Naive thymus-derived CD4-positive, alpha-beta T cell (primary cell): ENCODE data around the gene RAI1. TPM values are rescaled to one million over a fixed set of nuclear protein-coding genes. Genes with fewer than 3 reads are reported as not detected.
A peak's percentile ranks its signal among the peaks of the same experiment; 100 is the strongest.

Experiments used
- ATAC-seq: fragments of 150-1000 bp; cut with Tn5 transposase; 2 replicates; pipeline ENCODE4 v1.10.0; 2021; ENCODE audit warnings: mild to moderate bottlenecking, moderate library complexity
- CTCF ChIA-PET: fragments of 350-600 bp; sonication (Branson Sonifier 250); formaldehyde crosslinking; loops from one replicate; lab custom pipeline; 2021; ENCODE audit warnings: antibody characterized with exemption; lab: Charles Lee
- POLR2A ChIA-PET: fragments of 350-600 bp; sonication (Branson Sonifier 250); formaldehyde crosslinking; loops from one replicate; lab custom pipeline; 2021; ENCODE audit warnings: antibody characterized with exemption, inconsistent platforms; lab: Charles Lee
- DNase-seq, 9 donors: peaks; one replicate each; pipeline versions ENCODE4 v3.0.0 to v3.0.0-alpha.2; 2020 to 2022; ENCODE audit warnings: mixed read lengths in 1 of 9
- H3K27ac ChIP-seq: one replicate; pipeline ENCODE4 v1.7.0; 2013; ENCODE audit warnings: mild to moderate bottlenecking, low read depth, low read length, moderate library complexity
- H3K27me3 ChIP-seq, 2 donors: one replicate each; pipeline ENCODE4 v1.7.0; 2013; ENCODE audit warnings: low read length in 2 of 2, mild to moderate bottlenecking in 2 of 2, moderate library complexity in 2 of 2; ENCODE audit not compliant: control insufficient read depth in 2 of 2, insufficient read depth in 2 of 2
- H3K36me3 ChIP-seq, 3 experiments: 1 replicate in 2 of 3; 2 replicates in 1 of 3; pipeline ENCODE4 v1.7.0; 2013; ENCODE audit warnings: low read length in 3 of 3, mild to moderate bottlenecking in 3 of 3, moderate library complexity in 1 of 3; ENCODE audit not compliant: insufficient read depth in 3 of 3, control insufficient read depth in 2 of 3
- H3K4me1 ChIP-seq, 2 donors: one replicate each; pipeline ENCODE4 v1.7.0; 2013; ENCODE audit warnings: low read length in 2 of 2, mild to moderate bottlenecking in 2 of 2, moderate library complexity in 1 of 2; ENCODE audit not compliant: control insufficient read depth in 2 of 2, insufficient read depth in 2 of 2
- H3K4me3 ChIP-seq: 2 replicates; pipeline ENCODE4 v1.7.0; 2013; ENCODE audit warnings: mild to moderate bottlenecking, low read length
- H3K9me3 ChIP-seq, 3 experiments: 1 replicate in 2 of 3; 2 replicates in 1 of 3; pipeline ENCODE4 v1.7.0; 2013; ENCODE audit warnings: low read length in 3 of 3; ENCODE audit not compliant: control insufficient read depth in 2 of 3
- H3K27ac Mint-ChIP-seq, 9 donors: one replicate each; pipeline ENCODE4 v1.8.0; 2020 to 2022; ENCODE audit warnings: mixed read lengths in 9 of 9, mild to moderate bottlenecking in 8 of 9, moderate library complexity in 5 of 9, inconsistent platforms in 2 of 9
- H3K27me3 Mint-ChIP-seq, 5 donors: one replicate each; pipeline ENCODE4 v1.8.0; 2021 to 2022; ENCODE audit warnings: mixed read lengths in 5 of 5, mild to moderate bottlenecking in 1 of 5
- H3K36me3 Mint-ChIP-seq, 5 donors: one replicate each; pipeline ENCODE4 v1.8.0; 2020 to 2022; ENCODE audit warnings: mixed read lengths in 5 of 5, mild to moderate bottlenecking in 3 of 5, inconsistent platforms in 1 of 5
- H3K4me1 Mint-ChIP-seq, 7 donors: one replicate each; pipeline ENCODE4 v1.8.0; 2020 to 2022; ENCODE audit warnings: mixed read lengths in 7 of 7, mild to moderate bottlenecking in 3 of 7, inconsistent platforms in 1 of 7
- H3K4me3 Mint-ChIP-seq, 10 donors: one replicate each; pipeline ENCODE4 v1.8.0; 2020 to 2022; ENCODE audit warnings: mild to moderate bottlenecking in 10 of 10, mixed read lengths in 10 of 10, moderate library complexity in 6 of 10, inconsistent platforms in 2 of 10
- H3K9me3 Mint-ChIP-seq, 11 donors: one replicate each; pipeline ENCODE4 v1.8.0; 2020 to 2022; ENCODE audit warnings: mixed read lengths in 11 of 11, mild to moderate bottlenecking in 4 of 11, inconsistent platforms in 1 of 11, moderate library complexity in 1 of 11
- intact Hi-C, 2 donors: fragments of 100-400 bp; cut with micrococcal nuclease; formaldehyde crosslinking; loops; one replicate each; pipeline ENCODE4 v1.15.1; 2023
- polyA plus RNA-seq, 2 donors: library from polyadenylated mRNA; unstranded; fragments of 300-500 nt; fragmentation: Illumina TruSeq; gene quantifications; one replicate each; pipeline ENCODE4 v1.2.3, GENCODE V29; 2021
- total RNA-seq, 6 experiments: library from RNA in 5 of 6; stranded (reverse) in 5 of 6; gene quantifications; 1 replicate in 5 of 6; 2 replicates in 1 of 6; pipeline ENCODE4 v1.2.3 and lab custom pipeline; 2021 to 2026

Gene RAI1
- total and polyA plus RNA-seq, 7 experiments from 2014 or later, result 2.0 to 46.2 (median 21.2) TPM

DNA sequence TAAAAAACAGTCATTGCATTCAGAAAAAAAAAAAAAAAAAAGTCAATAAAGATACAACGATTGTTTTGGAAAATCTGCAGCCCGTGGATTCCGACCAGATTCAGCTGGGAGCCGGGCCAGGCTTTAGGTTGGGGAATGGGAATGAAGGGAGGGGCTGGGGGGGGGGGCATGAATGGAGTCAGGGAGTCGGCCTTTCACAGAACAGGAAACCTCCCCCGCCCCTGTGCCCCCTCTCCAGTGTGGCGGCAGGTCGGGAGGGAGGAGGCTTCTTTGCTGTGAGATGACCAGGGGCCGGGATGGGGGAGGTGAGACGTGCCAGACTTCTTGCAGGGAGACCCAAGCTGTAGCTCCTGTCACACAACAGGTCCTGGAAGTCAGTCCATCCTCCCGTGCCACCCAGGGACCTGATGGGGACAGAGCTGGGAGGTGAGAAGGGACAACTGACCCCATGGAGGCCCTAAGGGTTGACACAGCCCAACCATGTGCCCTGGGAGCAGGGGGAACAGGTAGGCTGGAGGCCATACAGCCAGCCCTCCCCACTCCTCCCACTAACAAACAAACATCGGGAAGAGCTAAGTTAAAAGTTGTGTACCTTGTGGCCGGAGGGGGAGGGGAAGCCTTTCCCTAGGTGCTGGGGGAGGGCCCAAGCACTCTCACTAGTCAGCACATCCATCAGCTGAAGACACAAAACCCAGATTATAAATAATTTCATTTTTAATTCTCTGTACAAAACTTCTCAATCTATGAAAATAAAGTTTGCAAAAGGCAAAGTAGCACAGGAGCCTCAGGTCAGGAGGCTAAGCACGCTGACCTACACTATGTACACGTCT is 130.3 kb downstream of the RAI1 start:
- no peak for ATAC-seq
- H3K36me3 Mint-ChIP-seq, result peaks cover 0 to 10% (median 3%) of the 10 kb centered on the region in 5 donors
- H3K4me3 ChIP-seq, result no peak overlapping the region
- POLR2A ChIA-PET, result interaction anchor here (1.1 to 2.2 kb wide), 4 partner anchors 25 to 46 kb away, joined by 3 to 7 read pairs (median 4); partner anchors contain the start of gene SREBF1
- peaks cover 0 to 2% (median 0%) of the 10 kb centered on the region in 11 donors for H3K9me3 Mint-ChIP-seq
- H3K27me3 ChIP-seq, result no peaks in the 10 kb centered on the region
- no peaks in the 10 kb centered on the region for H3K27me3 Mint-ChIP-seq
- CTCF ChIA-PET, result interaction anchor here (0.6 to 9.9 kb wide), 13 partner anchors 16 to 133 kb away, joined by 3 to 88 read pairs (median 5); partner anchors contain the start of gene SREBF1
- intact Hi-C loops, result loop anchor here (1.0 kb wide), 8 partner anchors 12 to 222 kb away; partner anchors contain the start of genes RAI1 (in 1 of the 2) and SREBF1 (in 1 of the 2)
- no peak for DNase-seq
- peak overlapping the region in 8 of 9 donors; percentile 12 to 65 (median 56) for H3K27ac Mint-ChIP-seq
- H3K4me1 ChIP-seq, result peaks cover 6 to 9% of the 10 kb centered on the region in 2 donors
- no peak overlapping the region for H3K27ac ChIP-seq
- H3K4me3 Mint-ChIP-seq, result no peak overlapping the region
- H3K4me1 Mint-ChIP-seq, result peaks cover 5 to 18% (median 11%) of the 10 kb centered on the region in 7 donors
- peaks cover 0 to 62% (median 9%) of the 10 kb centered on the region in 3 experiments for H3K36me3 ChIP-seq
- H3K9me3 ChIP-seq, result no peaks in the 10 kb centered on the region

DNA sequence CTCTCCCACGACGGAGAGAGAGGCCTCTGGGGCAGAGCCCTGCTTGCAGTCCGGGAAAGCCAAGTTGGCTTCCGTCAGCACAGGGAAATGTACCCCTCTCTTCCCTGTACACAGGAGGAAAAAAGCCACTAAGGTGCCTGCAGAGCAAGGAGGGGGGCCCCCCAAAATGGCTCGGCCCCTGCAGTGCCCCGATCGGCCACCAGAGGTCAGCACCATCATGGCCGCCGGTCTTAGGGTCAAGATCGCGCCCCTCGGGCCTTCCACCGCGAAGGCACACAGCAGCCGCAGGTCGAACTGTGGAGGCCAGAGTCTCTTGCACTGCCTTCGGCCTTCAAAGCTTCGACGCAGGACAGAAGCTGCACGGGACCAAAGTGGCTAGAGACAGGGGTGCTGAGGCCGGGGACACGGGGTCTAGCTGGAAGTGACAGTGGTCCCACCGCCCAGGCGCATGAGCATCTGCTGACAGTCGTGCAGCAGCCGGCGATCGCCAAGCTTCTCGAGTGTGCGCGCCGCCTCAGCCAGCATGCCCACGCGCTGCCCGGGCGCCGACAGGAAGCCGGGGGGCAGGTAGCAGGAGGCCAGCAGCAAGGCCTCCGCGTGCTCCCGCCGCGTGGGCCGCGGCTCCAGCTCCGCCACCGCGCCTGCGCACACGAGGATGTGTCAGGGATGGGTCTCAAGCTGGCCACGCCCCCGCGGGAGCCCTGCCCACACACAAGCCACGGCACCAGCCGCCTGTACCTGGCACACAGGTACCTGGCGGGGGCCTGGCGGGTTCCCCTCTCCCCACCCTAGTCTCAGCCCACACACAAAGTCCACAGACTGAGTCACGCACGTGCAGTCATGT is 131.2 kb downstream of the RAI1 start:
- Mint-ChIP-seq H3K9me3 (peaks cover 0 to 2% (median 0%) of the 10 kb centered on the region in 11 donors), H3K4me1 (peaks cover 5 to 18% (median 9%) of the 10 kb centered on the region in 7 donors), H3K27me3 (no peaks in the 10 kb centered on the region), H3K36me3 (peaks cover 0 to 10% (median 3%) of the 10 kb centered on the region in 5 donors), H3K4me3 (no peak overlapping the region), H3K27ac (peak overlapping the region in 8 of 9 donors; percentile 23 to 66 (median 58))
- Histone ChIP-seq H3K27ac (peak overlapping the region; percentile 39), H3K9me3 (no peaks in the 10 kb centered on the region), H3K27me3 (no peaks in the 10 kb centered on the region), H3K36me3 (peaks cover 0 to 70% (median 13%) of the 10 kb centered on the region in 3 experiments), H3K4me1 (peaks cover 6 to 9% of the 10 kb centered on the region in 2 donors), H3K4me3 (no peak overlapping the region)
- intact Hi-C loops, result loop anchor here (1.0 kb wide), 8 partner anchors 11 to 221 kb away; partner anchors contain the start of genes RAI1 (in 1 of the 2) and SREBF1 (in 1 of the 2)
- ATAC-seq (peak; percentile 73), DNase-seq (peak; percentile 33 to 79 (median 61))
- ChIA-PET CTCF (interaction anchor here (0.8 to 9.9 kb wide), 14 partner anchors 9 to 134 kb away, joined by 3 to 88 read pairs (median 5); partner anchors contain the start of gene SREBF1), POLR2A (interaction anchor here (1.0 to 2.2 kb wide), 5 partner anchors 10 to 45 kb away, joined by 3 to 7 read pairs (median 4); partner anchors contain the start of gene SREBF1)

- peaks cover 0 to 77% (median 13%) of the 10 kb centered on the region in 3 experiments for H3K36me3 ChIP-seq
- intact Hi-C loops, result no loop called here
- H3K9me3 Mint-ChIP-seq, result peaks cover 0 to 2% (median 0%) of the 10 kb centered on the region in 11 donors
- no peak overlapping the region for H3K4me3 Mint-ChIP-seq
- ChIA-PET POLR2A (interaction anchor here (1.0 to 2.2 kb wide), 3 partner anchors 9 to 44 kb away, joined by 3 to 7 read pairs (median 5); no protein-coding TSS in a partner anchor), CTCF (interaction anchor here (0.6 to 9.9 kb wide), 14 partner anchors 8 to 133 kb away, joined by 3 to 88 read pairs (median 5); partner anchors contain the start of gene SREBF1)
- H3K4me1 ChIP-seq, result peaks cover 6 to 9% of the 10 kb centered on the region in 2 donors
- no peaks in the 10 kb centered on the region for H3K27me3 ChIP-seq
- no peak overlapping the region for H3K4me3 ChIP-seq
- H3K36me3 Mint-ChIP-seq, result peaks cover 0 to 10% (median 5%) of the 10 kb centered on the region in 5 donors
- peaks cover 5 to 18% (median 9%) of the 10 kb centered on the region in 7 donors for H3K4me1 Mint-ChIP-seq
- DNase-seq (no peak), ATAC-seq (no peak)
- peak overlapping the region in 4 of 9 donors; percentile 43 to 66 (median 46) for H3K27ac Mint-ChIP-seq
- H3K27ac ChIP-seq, result peak overlapping the region; percentile 39
- H3K9me3 ChIP-seq, result no peaks in the 10 kb centered on the region
- no peaks in the 10 kb centered on the region for H3K27me3 Mint-ChIP-seq
These were observed 131.9 kb downstream of the RAI1 start for GRCh38 chr17:17813055-17813724.

GRCh38 chr17:17813725-17814095 is 132.5 kb downstream of the RAI1 start:
- Mint-ChIP-seq H3K27ac (peak overlapping the region in 1 of 9 donors; percentile 4), H3K36me3 (peaks cover 0 to 13% (median 8%) of the 10 kb centered on the region in 5 donors), H3K4me3 (no peak overlapping the region), H3K4me1 (peaks cover 5 to 21% (median 13%) of the 10 kb centered on the region in 7 donors), H3K9me3 (peaks cover 0 to 2% (median 0%) of the 10 kb centered on the region in 11 donors), H3K27me3 (no peaks in the 10 kb centered on the region)
- Histone ChIP-seq H3K27me3 (no peaks in the 10 kb centered on the region), H3K4me3 (no peak overlapping the region), H3K4me1 (peaks cover 6 to 9% of the 10 kb centered on the region in 2 donors), H3K9me3 (no peaks in the 10 kb centered on the region), H3K36me3 (peaks cover 0 to 82% (median 17%) of the 10 kb centered on the region in 3 experiments), H3K27ac (no peak overlapping the region)
- CTCF ChIA-PET, result interaction anchor here (1.0 to 9.9 kb wide), 5 partner anchors 9 to 106 kb away, joined by 3 to 88 read pairs (median 13); partner anchors contain the start of gene SREBF1
- ATAC-seq, result no peak
- intact Hi-C loops, result no loop called here
- POLR2A ChIA-PET, result interaction anchor here (1.0 to 2.2 kb wide), 2 partner anchors 8 to 44 kb away, joined by 3 to 7 read pairs; no protein-coding TSS in a partner anchor
- no peak for DNase-seq

GRCh38 chr17:17814162-17815061 is 133.2 kb downstream of the RAI1 start:
- Mint-ChIP-seq H3K36me3 (peaks cover 0 to 15% (median 10%) of the 10 kb centered on the region in 5 donors), H3K4me3 (no peak overlapping the region), H3K27ac (peak overlapping the region in 3 of 9 donors; percentile 4 to 46 (median 9)), H3K4me1 (peaks cover 6 to 25% (median 17%) of the 10 kb centered on the region in 7 donors), H3K27me3 (no peaks in the 10 kb centered on the region), H3K9me3 (peaks cover 0 to 2% (median 0%) of the 10 kb centered on the region in 11 donors)
- ChIA-PET CTCF (interaction anchor here (2.7 to 9.9 kb wide), 3 partner anchors 17 to 47 kb away, joined by 13 to 88 read pairs (median 13); partner anchors contain the start of gene SREBF1), POLR2A (interaction anchor here (2.2 kb wide), 1 partner anchor 43 kb away, joined by 7 read pairs; no protein-coding TSS in a partner anchor)
- H3K4me3 ChIP-seq, result no peak overlapping the region
- H3K27me3 ChIP-seq, result no peaks in the 10 kb centered on the region
- H3K9me3 ChIP-seq, result no peaks in the 10 kb centered on the region
- ATAC-seq (no peak), DNase-seq (no peak)
- no peak overlapping the region for H3K27ac ChIP-seq
- intact Hi-C loops, result no loop called here
- H3K36me3 ChIP-seq, result peaks cover 0 to 89% (median 17%) of the 10 kb centered on the region in 3 experiments
- H3K4me1 ChIP-seq, result peaks cover 6 to 13% of the 10 kb centered on the region in 2 donors
